ENCODE data around the gene SLC15A1.

The SLC15A1 gene

GRCh38 chr13:98775844-98776598 is 23.5 kb upstream of the SLC15A1 start:
- TF ChIP-seq, protein P1, sequence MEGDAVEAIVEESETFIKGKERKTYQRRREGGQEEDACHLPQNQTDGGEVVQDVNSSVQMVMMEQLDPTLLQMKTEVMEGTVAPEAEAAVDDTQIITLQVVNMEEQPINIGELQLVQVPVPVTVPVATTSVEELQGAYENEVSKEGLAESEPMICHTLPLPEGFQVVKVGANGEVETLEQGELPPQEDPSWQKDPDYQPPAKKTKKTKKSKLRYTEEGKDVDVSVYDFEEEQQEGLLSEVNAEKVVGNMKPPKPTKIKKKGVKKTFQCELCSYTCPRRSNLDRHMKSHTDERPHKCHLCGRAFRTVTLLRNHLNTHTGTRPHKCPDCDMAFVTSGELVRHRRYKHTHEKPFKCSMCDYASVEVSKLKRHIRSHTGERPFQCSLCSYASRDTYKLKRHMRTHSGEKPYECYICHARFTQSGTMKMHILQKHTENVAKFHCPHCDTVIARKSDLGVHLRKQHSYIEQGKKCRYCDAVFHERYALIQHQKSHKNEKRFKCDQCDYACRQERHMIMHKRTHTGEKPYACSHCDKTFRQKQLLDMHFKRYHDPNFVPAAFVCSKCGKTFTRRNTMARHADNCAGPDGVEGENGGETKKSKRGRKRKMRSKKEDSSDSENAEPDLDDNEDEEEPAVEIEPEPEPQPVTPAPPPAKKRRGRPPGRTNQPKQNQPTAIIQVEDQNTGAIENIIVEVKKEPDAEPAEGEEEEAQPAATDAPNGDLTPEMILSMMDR (IDR thresholded peaks at IDR 0.05; ENCODE audit: control extremely low read depth, extremely low read depth, low read depth, missing control alignments): no peak
- ChIA-PET POLR2A (no interaction called here), CTCF (no interaction called here)
- no peak for DNase-seq (ENCODE audit: extremely low spot score)

GRCh38 chr13:98775386-98775785 is 22.9 kb upstream of the SLC15A1 start:
- CTCF ChIA-PET: no interaction called here
- TF ChIP-seq, protein P1 (IDR thresholded peaks at IDR 0.05; ENCODE audit: control extremely low read depth, extremely low read depth, low read depth, missing control alignments): no peak
- no peak for DNase-seq (ENCODE audit: extremely low spot score)
- POLR2A ChIA-PET: no interaction called here

DNA sequence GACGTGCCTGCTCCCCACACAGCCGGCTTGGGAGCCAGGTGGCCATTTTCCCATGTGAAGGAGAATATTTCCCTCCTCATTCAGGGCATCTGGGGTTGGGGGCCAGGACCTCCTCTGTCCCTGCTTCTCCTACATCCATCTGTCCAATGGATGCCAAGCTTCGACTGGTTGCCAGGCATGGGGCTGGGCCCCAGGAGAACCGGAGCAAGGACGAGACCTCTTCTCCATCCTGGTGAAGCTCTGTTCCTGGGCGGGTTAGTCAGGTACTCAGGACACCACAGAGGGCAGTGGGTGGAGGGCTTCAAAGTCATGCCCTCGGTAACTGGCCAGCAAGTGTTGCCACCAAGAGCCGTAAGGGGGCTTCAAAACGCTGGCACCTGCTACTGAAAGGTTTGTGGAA is 22.3 kb upstream of the SLC15A1 start:
- TF ChIP-seq, protein P1 (IDR thresholded peaks at IDR 0.05; ENCODE audit: control extremely low read depth, extremely low read depth, low read depth, missing control alignments): no peak
- CTCF ChIA-PET: no interaction called here
- no peak for DNase-seq (ENCODE audit: extremely low spot score)
- POLR2A ChIA-PET: no interaction called here

- CTCF ChIA-PET: no interaction called here
- TF ChIP-seq, protein P1 (IDR thresholded peaks at IDR 0.05; ENCODE audit: control extremely low read depth, extremely low read depth, low read depth, missing control alignments): no peak
- DNase-seq (ENCODE audit: extremely low spot score): no peak
- POLR2A ChIA-PET: no interaction called here
These were observed 21.4 kb upstream of the SLC15A1 start for GRCh38 chr13:98773921-98774320.

DNA sequence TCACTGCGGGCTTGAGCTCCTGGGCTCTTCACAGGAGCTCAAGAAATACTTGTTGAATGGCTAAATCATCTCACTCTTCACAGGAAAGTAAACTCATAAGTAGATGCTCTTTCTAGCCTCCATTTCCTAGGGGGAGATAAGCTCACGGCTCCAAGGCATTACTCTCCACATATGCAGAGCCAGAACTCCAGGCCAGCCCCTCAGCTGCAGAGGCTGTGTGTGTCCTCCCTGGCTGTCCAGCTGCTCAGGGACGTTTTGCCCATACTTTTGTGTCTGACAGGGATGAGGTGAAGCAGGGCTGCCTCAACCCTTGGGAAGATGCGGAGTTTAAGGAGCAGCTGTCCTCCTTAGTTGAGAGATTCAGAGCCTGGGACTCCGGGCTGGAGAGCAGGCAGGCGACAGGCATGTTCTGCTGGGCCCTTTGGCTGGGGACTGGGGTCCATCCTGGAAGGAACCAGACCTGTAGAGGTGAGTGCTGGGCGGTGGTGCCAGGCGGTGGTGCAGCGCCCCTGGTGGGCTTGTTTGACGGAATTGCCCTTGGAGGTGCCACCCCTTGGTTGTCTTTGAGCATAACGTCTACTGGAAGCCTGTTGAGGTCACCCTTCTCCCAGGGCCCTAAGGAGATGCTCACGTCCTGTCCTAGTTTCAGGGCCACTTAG is 20.5 kb upstream of the SLC15A1 start:
- TF ChIP-seq, protein P1 (IDR thresholded peaks at IDR 0.05; ENCODE audit: control extremely low read depth, extremely low read depth, low read depth, missing control alignments): no peak

GRCh38 chr13:98771838-98772611 is 19.6 kb upstream of the SLC15A1 start:
- ChIA-PET CTCF (interaction anchor here (0.9 to 1.7 kb wide), 2 partner anchors 10 to 70 kb away, joined by 3 to 12 read pairs; no protein-coding TSS in a partner anchor), POLR2A (no interaction called here)
- no peak for DNase-seq (ENCODE audit: extremely low spot score)
- TF ChIP-seq, protein P1 (IDR thresholded peaks at IDR 0.05; ENCODE audit: control extremely low read depth, extremely low read depth, low read depth, missing control alignments): no peak

More for the DNA sequence above, 20.5 kb upstream of the SLC15A1 start:
- ChIA-PET POLR2A (no interaction called here), CTCF (interaction anchor here (0.9 to 1.7 kb wide), 2 partner anchors 11 to 70 kb away, joined by 3 to 12 read pairs; no protein-coding TSS in a partner anchor)
- DNase-seq (ENCODE audit: extremely low spot score): no peak
